ENCODE data around the gene ST3GAL3.

ST3GAL3 gene

GRCh38 chr1:43893006-43893405, 185.7 kb downstream of the ST3GAL3 start:
- H3K27me3 ChIP-seq (ENCODE audit: control insufficient read depth in 1 of 2, insufficient read depth in 1 of 2, low read length in 2 of 2), result peaks cover 0 to 13% of the 10 kb centered on the region in 2 experiments
- no peak overlapping the region for H3K23ac ChIP-seq (ENCODE audit: low read length in 2 of 2)
- H3K4ac ChIP-seq (ENCODE audit: low read depth in 1 of 2, low read length in 2 of 2), result no peak overlapping the region
- WGBS, result 87% methylated on average over 1 of the region's 1 CpG
- no peak overlapping the region for H2AFZ ChIP-seq (ENCODE audit: low read depth, low read length)
- peaks cover 4% of the 10 kb centered on the region for H3K79me1 ChIP-seq (replicated peaks; ENCODE audit: low read length, poor library complexity, severe bottlenecking)
- no peak overlapping the region for H3K4me3 ChIP-seq (ENCODE audit: insufficient read depth in 1 of 2, low read depth in 1 of 2, low read length in 2 of 2)
- no peak overlapping the region for H3K27ac ChIP-seq (ENCODE audit: low read length, poor library complexity, severe bottlenecking)
- DNase-seq, result no peak
- H2BK5ac ChIP-seq (ENCODE audit: low read depth, low read length, poor library complexity, severe bottlenecking), result no peak overlapping the region
- H3K36me3 ChIP-seq (ENCODE audit: control insufficient read depth in 1 of 2, insufficient read depth in 2 of 2, low read depth in 1 of 2, low read length in 2 of 2), result peaks cover 10 to 37% of the 10 kb centered on the region in 2 experiments
- H2BK120ac ChIP-seq (ENCODE audit: low read depth, low read length), result no peak overlapping the region
- H4K8ac ChIP-seq (ENCODE audit: low read length), result peak overlapping the region; percentile 48
- H3K14ac ChIP-seq (ENCODE audit: low read length in 2 of 2), result no peak overlapping the region
- no peak overlapping the region for H2AK5ac ChIP-seq (ENCODE audit: low read length, severe bottlenecking)
- H4K91ac ChIP-seq (ENCODE audit: low read length), result peak overlapping the region; percentile 28
- no peak overlapping the region for H3K18ac ChIP-seq (ENCODE audit: low read depth in 1 of 2, low read length in 2 of 2)
- no peak overlapping the region for H2BK12ac ChIP-seq (ENCODE audit: low read length in 2 of 2)
- H3K4me2 ChIP-seq (ENCODE audit: low read length, poor library complexity, severe bottlenecking), result no peak overlapping the region
- H3K4me1 ChIP-seq (ENCODE audit: control insufficient read depth, insufficient read depth, low read depth, low read length), result peaks cover 6% of the 10 kb centered on the region
- H3K9ac ChIP-seq (ENCODE audit: low read length), result no peak overlapping the region
- H2BK15ac ChIP-seq (ENCODE audit: low read depth, poor library complexity, severe bottlenecking), result no peak overlapping the region
- no peaks in the 10 kb centered on the region for H3K9me3 ChIP-seq (ENCODE audit: control insufficient read depth, low read length)

- no peak overlapping the region for H2AFZ ChIP-seq (ENCODE audit: low read depth, low read length)
- no peak overlapping the region for H3K14ac ChIP-seq (ENCODE audit: low read length in 2 of 2)
- peaks cover 63 to 79% of the 10 kb centered on the region in 2 experiments for H3K36me3 ChIP-seq (ENCODE audit: control insufficient read depth in 1 of 2, insufficient read depth in 2 of 2, low read depth in 1 of 2, low read length in 2 of 2)
- no peaks in the 10 kb centered on the region for H3K4me1 ChIP-seq (ENCODE audit: control insufficient read depth, insufficient read depth, low read depth, low read length)
- no peak overlapping the region for H2AK5ac ChIP-seq (ENCODE audit: low read length, severe bottlenecking)
- no peak for DNase-seq
- H3K4me3 ChIP-seq (ENCODE audit: insufficient read depth in 1 of 2, low read depth in 1 of 2, low read length in 2 of 2), result no peak overlapping the region
- H2BK12ac ChIP-seq (ENCODE audit: low read length in 2 of 2), result no peak overlapping the region
- H3K9me3 ChIP-seq (ENCODE audit: control insufficient read depth, low read length), result no peaks in the 10 kb centered on the region
- H3K18ac ChIP-seq (ENCODE audit: low read depth in 1 of 2, low read length in 2 of 2), result no peak overlapping the region
- no peak overlapping the region for H3K27ac ChIP-seq (ENCODE audit: low read length, poor library complexity, severe bottlenecking)
- H2BK15ac ChIP-seq (ENCODE audit: low read depth, poor library complexity, severe bottlenecking), result no peak overlapping the region
- no peak overlapping the region for H2BK5ac ChIP-seq (ENCODE audit: low read depth, low read length, poor library complexity, severe bottlenecking)
- H3K27me3 ChIP-seq (ENCODE audit: control insufficient read depth in 1 of 2, insufficient read depth in 1 of 2, low read length in 2 of 2), result peaks cover 0 to 24% of the 10 kb centered on the region in 2 experiments
- no peak overlapping the region for H2BK120ac ChIP-seq (ENCODE audit: low read depth, low read length)
- peaks cover 1% of the 10 kb centered on the region for H3K79me1 ChIP-seq (replicated peaks; ENCODE audit: low read length, poor library complexity, severe bottlenecking)
- no peak overlapping the region for H3K4ac ChIP-seq (ENCODE audit: low read depth in 1 of 2, low read length in 2 of 2)
- no peak overlapping the region for H3K23ac ChIP-seq (ENCODE audit: low read length in 2 of 2)
- WGBS, result 97% methylated on average over 12 of the region's 12 CpGs
- H4K91ac ChIP-seq (ENCODE audit: low read length), result no peak overlapping the region
- no peak overlapping the region for H4K8ac ChIP-seq (ENCODE audit: low read length)
- H3K4me2 ChIP-seq (ENCODE audit: low read length, poor library complexity, severe bottlenecking), result no peak overlapping the region
- H3K9ac ChIP-seq (ENCODE audit: low read length), result no peak overlapping the region
Measured at GRCh38 chr1:43898981-43899380, 191.6 kb downstream of the ST3GAL3 start.

- WGBS, result 93% methylated on average over 3 of the region's 3 CpGs
- H3K79me1 ChIP-seq (replicated peaks; ENCODE audit: low read length, poor library complexity, severe bottlenecking), result peaks cover 1% of the 10 kb centered on the region
- H3K27ac ChIP-seq (ENCODE audit: low read length, poor library complexity, severe bottlenecking), result no peak overlapping the region
- H2AFZ ChIP-seq (ENCODE audit: low read depth, low read length), result no peak overlapping the region
- no peak overlapping the region for H3K14ac ChIP-seq (ENCODE audit: low read length in 2 of 2)
- H2BK5ac ChIP-seq (ENCODE audit: low read depth, low read length, poor library complexity, severe bottlenecking), result no peak overlapping the region
- H2BK15ac ChIP-seq (ENCODE audit: low read depth, poor library complexity, severe bottlenecking), result no peak overlapping the region
- H3K4me3 ChIP-seq (ENCODE audit: insufficient read depth in 1 of 2, low read depth in 1 of 2, low read length in 2 of 2), result no peak overlapping the region
- no peak overlapping the region for H3K4me2 ChIP-seq (ENCODE audit: low read length, poor library complexity, severe bottlenecking)
- DNase-seq, result no peak
- H3K18ac ChIP-seq (ENCODE audit: low read depth in 1 of 2, low read length in 2 of 2), result no peak overlapping the region
- H3K9me3 ChIP-seq (ENCODE audit: control insufficient read depth, low read length), result no peaks in the 10 kb centered on the region
- H3K23ac ChIP-seq (ENCODE audit: low read length in 2 of 2), result no peak overlapping the region
- no peak overlapping the region for H2BK120ac ChIP-seq (ENCODE audit: low read depth, low read length)
- H3K27me3 ChIP-seq (ENCODE audit: control insufficient read depth in 1 of 2, insufficient read depth in 1 of 2, low read length in 2 of 2), result peaks cover 0 to 24% of the 10 kb centered on the region in 2 experiments
- no peak overlapping the region for H2AK5ac ChIP-seq (ENCODE audit: low read length, severe bottlenecking)
- H4K8ac ChIP-seq (ENCODE audit: low read length), result no peak overlapping the region
- H2BK12ac ChIP-seq (ENCODE audit: low read length in 2 of 2), result no peak overlapping the region
- H3K9ac ChIP-seq (ENCODE audit: low read length), result no peak overlapping the region
- H3K36me3 ChIP-seq (ENCODE audit: control insufficient read depth in 1 of 2, insufficient read depth in 2 of 2, low read depth in 1 of 2, low read length in 2 of 2), result peaks cover 66% of the 10 kb centered on the region in 2 experiments
- H4K91ac ChIP-seq (ENCODE audit: low read length), result no peak overlapping the region
- no peak overlapping the region for H3K4ac ChIP-seq (ENCODE audit: low read depth in 1 of 2, low read length in 2 of 2)
- H3K4me1 ChIP-seq (ENCODE audit: control insufficient read depth, insufficient read depth, low read depth, low read length), result no peaks in the 10 kb centered on the region
Measured at GRCh38 chr1:43900386-43900785, 193.1 kb downstream of the ST3GAL3 start.

GRCh38 chr1:43901196-43901961, 194.0 kb downstream of the ST3GAL3 start:
- Histone ChIP-seq H2BK5ac (ENCODE audit: low read depth, low read length, poor library complexity, severe bottlenecking) (no peak overlapping the region), H4K8ac (ENCODE audit: low read length) (no peak overlapping the region), H3K79me1 (replicated peaks; ENCODE audit: low read length, poor library complexity, severe bottlenecking) (peaks cover 1% of the 10 kb centered on the region), H2BK15ac (ENCODE audit: low read depth, poor library complexity, severe bottlenecking) (no peak overlapping the region), H3K9ac (ENCODE audit: low read length) (no peak overlapping the region), H3K14ac (ENCODE audit: low read length in 2 of 2) (no peak overlapping the region), H2BK120ac (ENCODE audit: low read depth, low read length) (no peak overlapping the region), H3K4me3 (ENCODE audit: insufficient read depth in 1 of 2, low read depth in 1 of 2, low read length in 2 of 2) (no peak overlapping the region), H3K27me3 (ENCODE audit: control insufficient read depth in 1 of 2, insufficient read depth in 1 of 2, low read length in 2 of 2) (peaks cover 0 to 16% of the 10 kb centered on the region in 2 experiments), H3K27ac (ENCODE audit: low read length, poor library complexity, severe bottlenecking) (no peak overlapping the region), H3K4me1 (ENCODE audit: control insufficient read depth, insufficient read depth, low read depth, low read length) (no peaks in the 10 kb centered on the region), H3K4ac (ENCODE audit: low read depth in 1 of 2, low read length in 2 of 2) (no peak overlapping the region), H3K18ac (ENCODE audit: low read depth in 1 of 2, low read length in 2 of 2) (no peak overlapping the region), H2BK12ac (ENCODE audit: low read length in 2 of 2) (no peak overlapping the region), H4K91ac (ENCODE audit: low read length) (no peak overlapping the region), H3K23ac (ENCODE audit: low read length in 2 of 2) (no peak overlapping the region), H3K9me3 (ENCODE audit: control insufficient read depth, low read length) (no peaks in the 10 kb centered on the region), H3K4me2 (ENCODE audit: low read length, poor library complexity, severe bottlenecking) (no peak overlapping the region), H3K36me3 (ENCODE audit: control insufficient read depth in 1 of 2, insufficient read depth in 2 of 2, low read depth in 1 of 2, low read length in 2 of 2) (peaks cover 56 to 65% of the 10 kb centered on the region in 2 experiments), H2AFZ (ENCODE audit: low read depth, low read length) (no peak overlapping the region), H2AK5ac (ENCODE audit: low read length, severe bottlenecking) (no peak overlapping the region)
- no peak for DNase-seq
- 93% methylated on average over 7 of the region's 7 CpGs for WGBS

Data from mesenchymal stem cell (in vitro differentiated cells and primary cell).